Spleen (tissue), 7 donors: ENCODE results near the gene PRG3.

ENCODE experiments used
- POLR2AphosphoS5 ChIP-seq, 3 donors: sonication (generic); formaldehyde crosslinking; IDR thresholded peaks; one replicate each; pipeline ENCODE4 v1.5.1; 2017; ENCODE audit warnings: antibody characterized with exemption in 3 of 3
- TF ChIP-seq, protein P1 (sequence below), 11 experiments: fragments of 200-600 bp in 7 of 11; fragments of 450-650 bp in 4 of 11; sonication (generic) in 4 of 11; IDR thresholded peaks in 8 of 11; conservative IDR thresholded peaks in 3 of 11; 1 replicate in 7 of 11; 2 replicates in 4 of 11; pipeline versions ENCODE4 v1.4.0 to v1.8.0; 2016 to 2021; ENCODE audit warnings: antibody characterized with exemption in 11 of 11, inconsistent platforms in 4 of 11, mild to moderate bottlenecking in 1 of 11
- donor health status: DM: no; HTN: no; CAD: no; lungs with moderate emphysema.
- donor health status: DM: no; HTN: no; CAD: no.
- donor health status: DM: no; HTN: no; CAD: no.

DNA sequence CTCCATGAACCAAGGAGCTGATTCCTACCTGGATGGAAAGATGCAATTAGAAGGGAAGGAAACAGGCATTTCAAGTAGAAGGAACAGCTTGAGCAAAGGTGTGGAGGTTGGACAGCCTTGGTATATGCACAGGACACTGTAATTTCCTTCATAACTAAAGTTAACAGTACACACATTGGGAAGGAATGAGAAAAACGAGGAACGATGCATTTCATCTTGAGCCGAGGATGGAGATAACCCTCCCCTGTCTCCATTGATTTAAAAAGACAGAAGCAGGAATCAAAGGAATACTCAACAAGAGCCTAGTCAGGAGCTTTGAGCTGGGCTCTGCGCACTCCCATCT is 11.8 kb upstream of the PRG3 start:
- no peak for TF ChIP-seq POLR2AphosphoS5 (IDR thresholded peaks at IDR 0.05)
- TF ChIP-seq, protein P1, sequence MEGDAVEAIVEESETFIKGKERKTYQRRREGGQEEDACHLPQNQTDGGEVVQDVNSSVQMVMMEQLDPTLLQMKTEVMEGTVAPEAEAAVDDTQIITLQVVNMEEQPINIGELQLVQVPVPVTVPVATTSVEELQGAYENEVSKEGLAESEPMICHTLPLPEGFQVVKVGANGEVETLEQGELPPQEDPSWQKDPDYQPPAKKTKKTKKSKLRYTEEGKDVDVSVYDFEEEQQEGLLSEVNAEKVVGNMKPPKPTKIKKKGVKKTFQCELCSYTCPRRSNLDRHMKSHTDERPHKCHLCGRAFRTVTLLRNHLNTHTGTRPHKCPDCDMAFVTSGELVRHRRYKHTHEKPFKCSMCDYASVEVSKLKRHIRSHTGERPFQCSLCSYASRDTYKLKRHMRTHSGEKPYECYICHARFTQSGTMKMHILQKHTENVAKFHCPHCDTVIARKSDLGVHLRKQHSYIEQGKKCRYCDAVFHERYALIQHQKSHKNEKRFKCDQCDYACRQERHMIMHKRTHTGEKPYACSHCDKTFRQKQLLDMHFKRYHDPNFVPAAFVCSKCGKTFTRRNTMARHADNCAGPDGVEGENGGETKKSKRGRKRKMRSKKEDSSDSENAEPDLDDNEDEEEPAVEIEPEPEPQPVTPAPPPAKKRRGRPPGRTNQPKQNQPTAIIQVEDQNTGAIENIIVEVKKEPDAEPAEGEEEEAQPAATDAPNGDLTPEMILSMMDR (IDR thresholded peaks at IDR 0.05 in 8 of 11, conservative IDR thresholded peaks at IDR 0.05 in 3 of 11): no peak
